SK-N-SH (cell line): ENCODE data around the gene POLR1E.
"Not testable (repeated sequence)": the region's sequence is repeated elsewhere in the genome, so short reads cannot be mapped to it uniquely, and the experiment has no call there.

Source experiments
- CTCF ChIP-seq: fragments of 200-600 bp; sonication (generic); IDR thresholded peaks from 2 replicates; pipeline ENCODE4 v1.6.1; 2017; ENCODE audit warnings: antibody characterized with exemption, mild to moderate bottlenecking, moderate library complexity
- EP300 ChIP-seq, 2 experiments: IDR thresholded peaks; 2 replicates each; pipeline versions ENCODE4 v1.4.0 to v1.6.1; 2012; ENCODE audit warnings: borderline replicate concordance in 1 of 2, low read depth in 1 of 2, low read length in 1 of 2
- FOXJ3 ChIP-seq: sonication (generic); formaldehyde crosslinking; IDR thresholded peaks from 2 replicates; pipeline ENCODE4 v1.5.1; 2020; ENCODE audit warnings: mild to moderate bottlenecking, missing genetic modification reagents
- RCOR1 ChIP-seq: fragments of 150-350 bp; IDR thresholded peaks from 2 replicates; pipeline ENCODE4 v1.6.1; 2017; ENCODE audit warnings: antibody characterized with exemption, low read length
- REST ChIP-seq: IDR thresholded peaks from 2 replicates; pipeline ENCODE4 v1.6.1; 2012; ENCODE audit warnings: mild to moderate bottlenecking, low read depth, low read length, moderate library complexity
- SIN3A ChIP-seq: IDR thresholded peaks from 2 replicates; pipeline ENCODE4 v1.6.1; 2012; ENCODE audit warnings: low read depth, mild to moderate bottlenecking, low read length, moderate library complexity, borderline replicate concordance
- SMC3 ChIP-seq: IDR thresholded peaks from 2 replicates; pipeline ENCODE4 v1.6.1; 2012; ENCODE audit warnings: low read depth, low read length, improper control_type of control experiment
- TAF1 ChIP-seq: IDR thresholded peaks from 2 replicates; pipeline ENCODE4 v1.6.1; 2012; ENCODE audit warnings: low read depth, mild to moderate bottlenecking, low read length, moderate library complexity, borderline replicate concordance
- USF1 ChIP-seq: IDR thresholded peaks from 2 replicates; pipeline ENCODE4 v1.4.0; 2012; ENCODE audit warnings: low read depth, borderline replicate concordance

GRCh38 chr9:37473982-37474381 is 11.8 kb upstream of the POLR1E start:
- TF ChIP-seq CTCF; REST; SIN3A; TAF1; FOXJ3 (CRISPR knock-in tag); SMC3; RCOR1; EP300 (IDR thresholded peaks at IDR 0.05; ENCODE audit: borderline replicate concordance in 1 of 2, low read depth in 1 of 2, low read length in 1 of 2); USF1: not testable (repeated sequence)
